Kidney glomerular epithelial cell (primary cell): ENCODE measurements around the gene GCNT2.
"Not testable (repeated sequence)": the region's sequence is repeated elsewhere in the genome, so short reads cannot be mapped to it uniquely, and the experiment has no call there.

Source experiments
- DNase-seq: peaks from one replicate; lab custom pipeline; 2025; lab: John Stamatoyannopoulos, UW

Gene GCNT2

GRCh38 chr6:10514049-10514780 lies 6.9 kb upstream of the GCNT2 start:
- DNase-seq, result no peak

- no peak for DNase-seq
Observed at GRCh38 chr6:10516953-10517352, 4.2 kb upstream of the GCNT2 start.

- peak; percentile 32 for DNase-seq
Observed at GRCh38 chr6:10518557-10519407, 2.4 kb upstream of the GCNT2 start.

- DNase-seq, result not testable (repeated sequence)
Observed at GRCh38 chr6:10519408-10519697, 1.8 kb upstream of the GCNT2 start.

- no peak for DNase-seq
Observed at GRCh38 chr6:10520468-10520867, 683 bp upstream of the GCNT2 start.

- DNase-seq, result no peak
Observed at GRCh38 chr6:10522929-10523573, 1.9 kb downstream of the GCNT2 start.

GRCh38 chr6:10526156-10526555 lies 5.0 kb downstream of the GCNT2 start:
- no peak for DNase-seq

- peak; percentile 60 for DNase-seq
Observed at GRCh38 chr6:10528158-10528981, 7.2 kb downstream of the GCNT2 start.

GRCh38 chr6:10529231-10529801 lies 8.2 kb downstream of the GCNT2 start:
- DNase-seq, result peak; percentile 61

- not testable (repeated sequence) for DNase-seq
Observed at GRCh38 chr6:10529828-10530374, 8.8 kb downstream of the GCNT2 start.

GRCh38 chr6:10531503-10531902 lies 10.4 kb downstream of the GCNT2 start:
- no peak for DNase-seq

- DNase-seq, result no peak
Observed at GRCh38 chr6:10531942-10532341, 10.8 kb downstream of the GCNT2 start.

- no peak for DNase-seq
Observed at GRCh38 chr6:10532392-10532791, 11.2 kb downstream of the GCNT2 start.

- no peak for DNase-seq
Observed at GRCh38 chr6:10534419-10534762, 13.2 kb downstream of the GCNT2 start.

GRCh38 chr6:10535193-10535592 lies 14.0 kb downstream of the GCNT2 start:
- DNase-seq, result no peak

- no peak for DNase-seq
Observed at GRCh38 chr6:10537726-10538125, 16.6 kb downstream of the GCNT2 start.

- no peak for DNase-seq
Observed at GRCh38 chr6:10540073-10540746, 19.1 kb downstream of the GCNT2 start.

GRCh38 chr6:10541591-10541990 lies 20.4 kb downstream of the GCNT2 start:
- DNase-seq, result no peak

GRCh38 chr6:10542213-10542612 lies 21.1 kb downstream of the GCNT2 start:
- no peak for DNase-seq

GRCh38 chr6:10543488-10543887 lies 22.3 kb downstream of the GCNT2 start:
- DNase-seq, result no peak

- DNase-seq, result no peak
Observed at GRCh38 chr6:10545482-10545881, 24.3 kb downstream of the GCNT2 start.
